Measurements from ENCODE around the gene NRL.

NRL gene

GRCh38 chr14:24144451-24144850 is 29.7 kb upstream of the NRL start:
- DNase-seq, result no peak

- DNase-seq, result peak; percentile 82
These were observed 28.8 kb upstream of the NRL start for GRCh38 chr14:24143511-24143910.

DNA sequence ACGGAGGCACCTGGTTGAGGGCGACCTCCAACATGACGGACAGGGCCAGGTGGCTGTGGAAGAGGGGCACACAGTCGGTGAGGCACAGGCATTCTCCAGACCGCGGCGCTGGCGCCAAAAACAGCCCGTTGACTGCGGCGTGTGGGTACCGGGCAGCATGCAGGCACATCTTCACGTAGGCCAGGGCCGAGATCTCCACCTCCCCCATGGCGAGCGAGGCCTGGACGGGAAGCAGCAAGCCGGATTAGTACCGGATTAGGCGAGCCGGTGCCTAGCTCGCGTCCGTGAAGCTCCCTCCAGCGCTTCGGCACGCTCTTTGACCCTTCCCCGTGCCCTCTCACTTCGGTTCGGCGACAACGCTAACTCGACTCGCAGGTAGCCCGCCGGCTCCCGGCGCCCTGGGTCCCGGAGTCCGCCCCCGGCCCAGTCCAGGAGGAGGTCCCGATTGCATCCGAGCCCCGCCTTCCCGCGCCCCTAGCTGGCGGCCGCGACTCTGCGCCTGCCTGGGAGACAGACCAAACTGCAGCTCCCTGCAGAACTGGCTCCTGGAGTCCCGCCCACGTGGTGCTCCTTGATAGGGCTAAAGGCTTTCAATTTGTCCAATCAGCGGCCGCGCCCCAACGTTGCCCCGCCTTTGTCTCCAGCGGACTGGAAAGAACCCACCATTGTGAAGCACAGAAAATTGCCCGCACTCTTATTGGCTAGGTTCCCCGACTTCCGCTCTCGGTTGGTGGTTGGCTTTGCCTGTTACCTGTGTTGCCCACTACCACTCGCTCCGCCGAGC is 26.5 kb upstream of the NRL start, which contains the start of gene EMC9:
EMC9 (minus strand) TSS at position 495 of the 784 bp plus-strand sequence; CDS start at position 208, 287 bp downstream.
- DNase-seq, result peak; percentile 99

GRCh38 chr14:24139272-24139934 is 24.7 kb upstream of the NRL start:
- no peak for DNase-seq

DNA sequence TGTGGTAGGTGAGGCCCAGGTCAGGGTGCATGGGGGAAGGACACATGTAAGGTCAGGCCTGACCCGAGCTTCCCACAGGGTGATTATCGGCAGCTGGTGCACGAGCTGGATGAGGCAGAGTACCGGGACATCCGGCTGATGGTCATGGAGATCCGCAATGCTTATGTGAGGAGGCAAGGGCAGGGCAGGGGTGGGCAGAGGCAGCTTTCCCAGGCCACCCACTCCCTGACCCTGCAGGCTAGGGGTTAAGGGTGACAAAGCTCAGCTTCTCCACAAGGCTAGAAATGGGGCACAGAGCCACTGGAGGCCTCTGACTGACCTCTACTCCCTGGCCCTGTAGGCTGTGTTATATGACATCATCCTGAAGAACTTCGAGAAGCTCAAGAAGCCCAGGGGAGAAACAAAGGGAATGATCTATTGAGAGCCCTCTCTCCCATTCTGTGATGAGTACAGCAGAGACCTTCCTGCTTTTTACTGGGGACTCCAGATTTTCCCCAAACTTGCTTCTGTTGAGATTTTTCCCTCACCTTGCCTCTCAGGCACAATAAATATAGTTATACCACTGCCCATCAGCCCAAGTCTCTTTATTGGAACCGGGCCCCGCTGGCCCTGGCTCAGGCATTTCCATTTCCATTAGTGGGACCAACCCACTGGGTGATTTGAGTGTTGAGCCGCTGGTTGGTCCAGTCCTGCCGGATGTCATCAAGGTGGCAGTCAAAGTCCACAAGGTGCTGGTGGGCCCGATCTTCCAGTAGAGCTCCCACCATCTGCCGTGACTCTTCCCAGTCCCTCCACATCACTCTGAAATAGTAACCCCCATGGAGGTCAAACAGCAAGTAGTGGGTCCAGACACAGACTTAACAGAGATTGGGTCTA is 23.9 kb upstream of the NRL start:
- DNase-seq, result no peak

GRCh38 chr14:24137529-24138395 is 23.0 kb upstream of the NRL start:
- DNase-seq, result no peak

DNA sequence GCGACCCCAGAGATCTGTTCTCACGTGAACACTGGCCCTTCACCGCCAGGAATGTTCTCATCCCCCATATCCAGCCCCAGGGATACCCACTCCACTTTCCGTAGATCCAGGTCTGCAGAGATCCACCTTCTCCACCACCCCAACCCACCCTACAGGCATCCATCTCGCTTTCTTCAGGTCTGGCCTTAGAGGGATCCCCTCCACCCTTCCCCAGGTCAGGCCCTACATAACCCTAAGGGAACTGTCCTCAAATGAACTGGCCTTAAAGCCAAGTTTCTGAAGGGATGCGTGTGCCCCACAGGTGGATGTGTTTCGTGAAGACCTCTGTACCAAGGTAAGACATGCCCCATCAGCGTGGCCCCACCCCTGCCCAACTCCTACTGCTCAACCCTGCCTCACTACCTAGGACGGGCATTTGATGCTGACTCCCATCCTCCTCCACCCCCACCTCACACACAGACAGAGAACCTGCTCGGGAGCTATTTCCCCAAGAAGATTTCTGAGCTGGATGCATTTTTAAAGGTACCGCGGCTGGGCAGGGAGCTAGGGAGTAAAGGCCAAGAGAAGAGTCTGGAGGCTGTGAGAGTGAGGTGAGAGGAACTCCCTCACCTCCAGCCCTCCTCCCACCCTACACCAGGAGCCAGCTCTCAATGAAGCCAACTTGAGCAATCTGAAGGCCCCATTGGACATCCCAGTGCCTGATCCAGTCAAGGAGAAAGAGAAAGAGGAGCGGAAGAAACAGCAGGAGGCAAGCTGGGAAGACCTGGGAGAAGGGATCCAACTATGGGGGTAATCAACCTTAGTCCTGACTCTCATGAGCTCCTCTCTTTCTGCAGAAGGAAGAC is 22.2 kb upstream of the NRL start:
- no peak for DNase-seq

GRCh38 chr14:24135834-24136683 is 21.3 kb upstream of the NRL start, which contains the start of gene PSME1:
Gene PSME1 (plus strand): TSS chr14:24136194. CDS start chr14:24136263, 69 bp downstream.
- DNase-seq, result peak; percentile 87

GRCh38 chr14:24135584-24135833 is 20.8 kb upstream of the NRL start:
- DNase-seq, result no peak

GRCh38 chr14:24133735-24134134 is 19.0 kb upstream of the NRL start:
- DNase-seq, result no peak

DNA sequence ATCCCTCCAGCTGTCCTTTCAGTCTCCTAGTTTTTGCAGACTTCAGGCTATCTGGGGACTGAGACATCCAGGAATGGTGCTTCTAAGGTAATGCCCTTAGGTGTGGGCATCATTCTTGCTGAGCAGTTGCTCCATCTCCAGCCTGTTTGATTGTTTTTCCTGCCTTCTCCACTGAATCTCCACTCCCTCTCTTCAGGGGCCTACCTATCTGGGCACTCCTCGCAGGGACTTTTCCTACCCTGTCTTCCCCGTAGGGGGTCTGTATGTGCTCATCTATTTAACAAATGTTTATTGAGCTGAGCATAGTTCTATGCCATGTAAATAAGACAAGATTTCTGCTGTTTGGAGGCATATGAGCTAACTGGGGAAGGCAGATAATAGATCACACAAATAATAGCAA is 18.2 kb upstream of the NRL start:
- no peak for DNase-seq

GRCh38 chr14:24132061-24132685 is 17.4 kb upstream of the NRL start:
- no peak for DNase-seq

GRCh38 chr14:24131549-24131966 is 16.8 kb upstream of the NRL start:
- DNase-seq, result no peak

DNA sequence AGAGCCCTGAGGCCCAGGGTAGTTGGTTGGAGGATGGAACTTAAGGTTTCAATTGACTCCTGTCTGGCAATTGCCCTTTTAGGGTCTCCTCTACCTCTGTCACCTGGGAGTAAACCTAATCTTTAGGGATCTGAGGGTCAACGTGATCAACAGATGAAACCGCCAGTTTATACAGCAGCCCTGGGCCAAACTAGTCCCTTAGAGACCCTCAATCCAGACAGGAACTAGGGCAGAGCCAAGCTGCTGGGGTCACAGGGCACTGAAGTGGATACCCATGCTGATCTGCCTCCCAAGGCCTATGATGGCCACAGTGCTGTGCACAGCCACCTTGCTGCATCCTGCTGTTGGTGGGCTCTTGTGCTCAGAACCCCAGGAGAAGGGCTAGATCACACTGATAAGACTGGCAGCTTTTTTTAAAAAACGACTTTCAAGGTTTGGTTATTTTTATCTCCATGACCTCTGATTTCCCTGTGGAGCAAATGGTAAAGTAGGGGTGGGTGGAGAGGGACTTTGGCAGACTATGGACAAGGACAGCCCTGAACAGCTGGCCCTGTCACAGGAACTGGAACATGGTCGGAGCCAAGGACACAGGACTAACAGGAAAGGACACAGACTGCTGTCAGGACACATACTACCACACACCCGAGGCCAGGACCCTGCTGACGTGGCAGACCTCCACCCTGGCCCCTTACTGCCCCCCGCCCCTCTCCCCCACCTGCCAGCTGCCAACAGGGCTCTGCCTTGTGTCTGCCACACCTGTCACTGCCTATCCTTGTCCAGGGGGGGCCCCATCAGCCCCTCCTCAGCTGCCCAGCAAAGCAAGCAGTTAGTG is 16.2 kb upstream of the NRL start:
- DNase-seq, result no peak

DNA sequence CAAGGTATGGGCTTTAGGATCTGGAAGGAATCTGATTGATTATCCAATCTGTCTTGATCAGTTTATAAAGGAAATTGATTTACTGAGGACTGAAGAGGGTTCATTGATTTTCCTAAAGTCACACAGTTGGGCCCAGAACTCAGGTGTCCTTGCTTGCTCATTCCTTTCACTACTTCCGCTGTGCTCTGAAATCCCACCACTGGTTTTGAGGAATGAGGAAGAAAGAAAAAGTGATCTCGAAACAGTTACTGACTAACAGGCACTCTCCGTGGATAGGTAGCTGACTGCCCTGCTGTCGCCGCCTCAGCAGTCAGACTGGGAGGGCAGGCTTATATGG is 15.6 kb upstream of the NRL start, which contains the start of gene FITM1:
FITM1 (plus strand) TSS at position 280 of the 337 bp plus-strand sequence. CDS start 905 bp downstream, outside the sequence.
- no peak for DNase-seq

- DNase-seq, result no peak
These were observed 14.8 kb upstream of the NRL start for GRCh38 chr14:24129410-24129998.

GRCh38 chr14:24127673-24128072 is 12.9 kb upstream of the NRL start:
- no peak for DNase-seq

GRCh38 chr14:24126939-24127338 is 12.2 kb upstream of the NRL start:
- no peak for DNase-seq
